Ovary (tissue), 9 donors: ENCODE results near the gene GRID1. TPM values are rescaled to one million over a fixed set of nuclear protein-coding genes. Genes with fewer than 3 reads are reported as not detected.
"Not testable (repeated sequence)": the region's sequence is repeated elsewhere in the genome, so short reads cannot be mapped to it uniquely, and the experiment has no call there.

ENCODE experiments used
- DNase-seq, 5 donors: peaks; one replicate each; pipeline ENCODE4 v3.0.0-alpha.2; 2019 to 2020
- H3K27ac ChIP-seq, 2 donors: fragments of 200-600 bp; one replicate each; pipeline versions ENCODE4 v1.5.1 to v1.8.0; 2019 to 2022
- H3K27me3 ChIP-seq: fragments of 200-600 bp; one replicate; pipeline ENCODE4 v1.8.0; 2022
- H3K36me3 ChIP-seq: fragments of 200-600 bp; sonication (generic); one replicate; pipeline ENCODE4 v1.5.1; 2019
- H3K4me1 ChIP-seq: one replicate; pipeline ENCODE4 v1.8.1; 2013; ENCODE audit warnings: mild to moderate bottlenecking, moderate library complexity; ENCODE audit not compliant: insufficient read depth
- H3K4me3 ChIP-seq: fragments of 200-600 bp; sonication (generic); one replicate; pipeline ENCODE4 v1.5.1; 2017
- H3K9me3 ChIP-seq, 2 donors: fragments of 200-600 bp in 1 of 2; sonication (generic) in 1 of 2; one replicate each; pipeline versions ENCODE4 v1.5.1 to v1.8.1; 2013 to 2019; ENCODE audit warnings: mild to moderate bottlenecking in 1 of 2, moderate library complexity in 1 of 2
- CTCF ChIP-seq, 3 donors: fragments of 450-650 bp in 2 of 3; fragments of 200-600 bp in 1 of 3; IDR thresholded peaks; one replicate each; pipeline versions ENCODE4 v1.5.1 to v1.8.0; 2016 to 2022; ENCODE audit warnings: antibody characterized with exemption in 3 of 3, mild to moderate bottlenecking in 1 of 3
- EP300 ChIP-seq: sonication (generic); formaldehyde crosslinking; IDR thresholded peaks from one replicate; pipeline ENCODE4 v1.6.1; 2017; ENCODE audit warnings: antibody characterized with exemption
- POLR2A ChIP-seq: fragments of 450-650 bp; IDR thresholded peaks from one replicate; pipeline ENCODE4 v1.6.1; 2017; ENCODE audit warnings: antibody characterized with exemption, mild to moderate bottlenecking, moderate library complexity
- WGBS, 3 donors: extraction: QIAGEN DNeasy Blood & Tissue Kit in 1 of 3; methylation state at CpG; one replicate each; pipeline versions ENCODE4 v1.1.5 to v1.1.7; 2013 to 2017; 5-methylcytosine and 5-hydroxymethylcytosine counted together
- intact Hi-C, 4 donors: fragments of 100-400 bp; cut with DNase I; formaldehyde crosslinking; loops; one replicate each; pipeline versions ENCODE4 v1.11.0 to v1.15.1; 2022 to 2023
- polyA plus RNA-seq, 2 donors: library from polyadenylated mRNA; stranded (reverse); fragments of 200-250 nt in 1 of 2; fragments of 350-450 nt in 1 of 2; fragmentation: Illumina TruSeq in 1 of 2; extraction: RNeasy Lipid Tissue Mini Kit (QIAGEN cat#74804) in 1 of 2; gene quantifications; one replicate each; pipeline ENCODE4 v1.2.3, GENCODE V29; 2013 to 2014
- total RNA-seq, 7 donors: library from RNA; depleted of rRNA in 2 of 7; stranded (reverse); fragments of >200 nt in 2 of 7; fragmentation: NEBNext Ultra II Directional in 3 of 7; extraction: Animal tissue kit (Norgen Biotek cat#: 25700) in 3 of 7; gene quantifications; one replicate each; pipeline versions ENCODE4 v1.1.0 to v1.2.4, GENCODE V29; 2016 to 2023
- donor health status: DM: no; HTN: no; CAD: no; lungs with moderate emphysema.
- donor health status: DM: no; HTN: no; CAD: no.
- donor health status: Bipolar disorder and iron deficiency.
- donor health status: DM: yes; HTN: yes; CAD: no.
- donor health status: DM: no; HTN: no; CAD: no.
- donor health status: DM: yes; HTN: yes; CAD: no.

GRID1 gene
- total and polyA plus RNA-seq, 9 donors, result 0.57 to 6.2 (median 1.8) TPM

- Histone ChIP-seq H3K36me3 (no peaks in the 10 kb centered on the region), H3K27ac (no peak overlapping the region), H3K27me3 (no peaks in the 10 kb centered on the region), H3K4me1 (no peaks in the 10 kb centered on the region), H3K9me3 (no peaks in the 10 kb centered on the region), H3K4me3 (no peak overlapping the region)
- no peak for DNase-seq
- intact Hi-C loops, result no loop called here
- 64 to 74% (median 73%) methylated on average over 2 of the region's 2 CpGs for WGBS, 3 donors
- TF ChIP-seq CTCF (IDR thresholded peaks at IDR 0.05), result no peak
- TF ChIP-seq POLR2A, result no peak
- no peak for TF ChIP-seq EP300
These were observed 415.7 kb downstream of the GRID1 start for GRCh38 chr10:85950921-85951320.

- Histone ChIP-seq H3K27me3 (no peaks in the 10 kb centered on the region), H3K27ac (no peak overlapping the region), H3K9me3 (no peaks in the 10 kb centered on the region), H3K36me3 (no peaks in the 10 kb centered on the region), H3K4me1 (no peaks in the 10 kb centered on the region), H3K4me3 (no peak overlapping the region)
- TF ChIP-seq POLR2A, result no peak
- no peak for TF ChIP-seq EP300
- TF ChIP-seq CTCF (IDR thresholded peaks at IDR 0.05), result no peak
- 87 to 90% (median 88%) methylated on average over 7 of the region's 7 CpGs for WGBS, 3 donors
- DNase-seq, result no peak
- intact Hi-C loops, result no loop called here
These were observed 419.8 kb downstream of the GRID1 start for GRCh38 chr10:85946713-85947326.

GRCh38 chr10:85936161-85936560 is 430.4 kb downstream of the GRID1 start:
- no peaks in the 10 kb centered on the region for H3K36me3 ChIP-seq
- no peak overlapping the region for H3K27ac ChIP-seq
- intact Hi-C loops, result no loop called here
- H3K4me1 ChIP-seq, result peaks cover 1% of the 10 kb centered on the region
- no peak for TF ChIP-seq CTCF (IDR thresholded peaks at IDR 0.05)
- TF ChIP-seq EP300, result no peak
- TF ChIP-seq POLR2A, result no peak
- no peaks in the 10 kb centered on the region for H3K27me3 ChIP-seq
- no peak for DNase-seq
- WGBS, 3 donors, result 5 to 11% (median 9%) methylated on average over 1 of the region's 1 CpG
- no peak overlapping the region for H3K4me3 ChIP-seq
- no peaks in the 10 kb centered on the region for H3K9me3 ChIP-seq

GRCh38 chr10:85934586-85934985 is 432.0 kb downstream of the GRID1 start:
- Histone ChIP-seq H3K27ac (no peak overlapping the region), H3K4me1 (peaks cover 1% of the 10 kb centered on the region), H3K36me3 (no peaks in the 10 kb centered on the region), H3K4me3 (no peak overlapping the region), H3K27me3 (no peaks in the 10 kb centered on the region), H3K9me3 (no peaks in the 10 kb centered on the region)
- TF ChIP-seq CTCF (IDR thresholded peaks at IDR 0.05) (no peak), EP300 (no peak), POLR2A (no peak)
- DNase-seq, result no peak
- 85 to 93% (median 88%) methylated on average over 3 of the region's 3 CpGs for WGBS, 3 donors
- intact Hi-C loops, result no loop called here

GRCh38 chr10:85929993-85930392 is 436.6 kb downstream of the GRID1 start:
- WGBS, 3 donors, result 53 to 76% (median 54%) methylated on average over 7 of the region's 7 CpGs
- H3K4me1 ChIP-seq, H3K4me3 ChIP-seq, H3K27me3 ChIP-seq, intact Hi-C loops, H3K27ac ChIP-seq, H3K36me3 ChIP-seq, H3K9me3 ChIP-seq, DNase-seq: not testable (repeated sequence)
